GM13976 (cell line): Measurements from ENCODE around the gene FARS2.
A peak's percentile ranks its signal among the peaks of the same experiment; 100 is the strongest.

Experiments used
- DNase-seq: peaks from one replicate; pipeline ENCODE4 v3.0.0; 2012; ENCODE audit warnings: low spot score
- in situ Hi-C: fragments of 300-500 bp; cut with MboI; formaldehyde crosslinking; loops from one replicate; pipeline ENCODE4 v1.12.0; 2022; ENCODE audit warnings: low sequenced_read_pairs, mixed read lengths, inconsistent platforms; ENCODE audit not compliant: unreplicated experiment
- TF ChIP-seq, protein P1 (sequence below): IDR thresholded peaks from 2 replicates; pipeline ENCODE4 v1.5.1; 2012; ENCODE audit warnings: borderline replicate concordance, mild to moderate bottlenecking; ENCODE audit not compliant: insufficient read depth; ENCODE audit errors: extremely low read depth, missing control alignments, control extremely low read depth

The FARS2 gene

DNA sequence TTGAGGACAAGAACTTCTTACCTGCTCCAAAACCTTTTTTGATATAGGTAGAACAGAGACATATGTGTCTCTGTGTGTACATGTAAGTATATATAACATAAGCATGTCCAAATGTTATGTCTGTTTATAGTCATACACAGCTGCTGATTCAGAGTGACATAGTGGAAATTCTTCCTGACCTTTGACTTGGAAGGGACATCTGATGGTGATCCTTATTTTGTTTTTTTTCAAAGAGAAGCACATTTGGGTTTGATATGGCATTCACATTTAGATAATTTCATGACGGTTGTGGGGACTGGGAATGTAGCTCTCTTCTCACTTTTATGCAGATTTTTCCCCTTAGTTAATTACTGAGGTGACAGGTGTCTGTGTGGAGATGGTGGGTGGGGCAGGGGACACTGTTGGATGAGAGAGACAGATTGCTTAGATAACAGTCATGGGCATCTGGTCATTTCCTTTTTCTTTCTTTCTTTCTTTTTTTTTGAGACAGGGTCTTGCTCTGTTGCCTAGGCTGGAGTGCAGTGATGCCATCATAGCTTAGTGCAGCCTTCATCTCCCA, 39.0 kb downstream of the FARS2 start:
- in situ Hi-C loops = no loop called here
- no peak for DNase-seq
- TF ChIP-seq, protein P1, sequence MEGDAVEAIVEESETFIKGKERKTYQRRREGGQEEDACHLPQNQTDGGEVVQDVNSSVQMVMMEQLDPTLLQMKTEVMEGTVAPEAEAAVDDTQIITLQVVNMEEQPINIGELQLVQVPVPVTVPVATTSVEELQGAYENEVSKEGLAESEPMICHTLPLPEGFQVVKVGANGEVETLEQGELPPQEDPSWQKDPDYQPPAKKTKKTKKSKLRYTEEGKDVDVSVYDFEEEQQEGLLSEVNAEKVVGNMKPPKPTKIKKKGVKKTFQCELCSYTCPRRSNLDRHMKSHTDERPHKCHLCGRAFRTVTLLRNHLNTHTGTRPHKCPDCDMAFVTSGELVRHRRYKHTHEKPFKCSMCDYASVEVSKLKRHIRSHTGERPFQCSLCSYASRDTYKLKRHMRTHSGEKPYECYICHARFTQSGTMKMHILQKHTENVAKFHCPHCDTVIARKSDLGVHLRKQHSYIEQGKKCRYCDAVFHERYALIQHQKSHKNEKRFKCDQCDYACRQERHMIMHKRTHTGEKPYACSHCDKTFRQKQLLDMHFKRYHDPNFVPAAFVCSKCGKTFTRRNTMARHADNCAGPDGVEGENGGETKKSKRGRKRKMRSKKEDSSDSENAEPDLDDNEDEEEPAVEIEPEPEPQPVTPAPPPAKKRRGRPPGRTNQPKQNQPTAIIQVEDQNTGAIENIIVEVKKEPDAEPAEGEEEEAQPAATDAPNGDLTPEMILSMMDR = no peak

DNA sequence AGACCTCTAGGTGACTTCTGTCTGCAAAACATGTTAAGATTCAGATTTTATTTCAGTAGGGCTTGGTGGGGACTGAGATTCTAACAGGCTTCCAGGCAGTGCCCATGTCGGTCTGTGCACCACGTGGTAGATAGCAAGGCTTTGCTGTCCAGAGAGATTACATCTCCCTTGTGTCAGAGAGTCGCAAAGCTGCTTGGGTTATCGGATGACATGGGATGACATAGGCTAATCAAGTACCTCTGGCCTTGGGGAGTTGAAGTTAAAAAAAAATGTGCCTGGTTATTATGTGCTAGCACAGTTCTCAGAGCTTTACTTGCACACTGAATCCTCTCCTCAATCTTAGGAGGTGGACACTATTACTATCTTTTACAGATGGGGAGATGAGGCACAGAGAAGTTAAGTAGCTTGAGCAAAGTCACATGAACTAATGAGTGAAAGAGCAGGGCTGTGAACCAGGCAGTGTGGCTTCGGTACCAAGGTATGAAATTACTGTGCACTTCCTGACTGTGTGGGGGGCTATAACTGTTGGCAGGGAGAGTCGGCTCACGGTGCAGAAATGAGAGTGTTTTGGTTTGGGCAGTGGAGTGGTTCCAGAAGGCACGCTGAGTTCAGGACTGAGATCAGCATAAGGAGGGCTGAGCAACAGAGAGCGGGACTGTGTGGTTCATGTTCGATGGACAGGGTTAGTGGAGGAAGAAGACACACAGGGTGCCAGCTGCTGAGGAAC, 41.1 kb downstream of the FARS2 start:
- in situ Hi-C loops = no loop called here
- TF ChIP-seq, protein P1 = no peak
- peak; percentile 34 for DNase-seq

DNA sequence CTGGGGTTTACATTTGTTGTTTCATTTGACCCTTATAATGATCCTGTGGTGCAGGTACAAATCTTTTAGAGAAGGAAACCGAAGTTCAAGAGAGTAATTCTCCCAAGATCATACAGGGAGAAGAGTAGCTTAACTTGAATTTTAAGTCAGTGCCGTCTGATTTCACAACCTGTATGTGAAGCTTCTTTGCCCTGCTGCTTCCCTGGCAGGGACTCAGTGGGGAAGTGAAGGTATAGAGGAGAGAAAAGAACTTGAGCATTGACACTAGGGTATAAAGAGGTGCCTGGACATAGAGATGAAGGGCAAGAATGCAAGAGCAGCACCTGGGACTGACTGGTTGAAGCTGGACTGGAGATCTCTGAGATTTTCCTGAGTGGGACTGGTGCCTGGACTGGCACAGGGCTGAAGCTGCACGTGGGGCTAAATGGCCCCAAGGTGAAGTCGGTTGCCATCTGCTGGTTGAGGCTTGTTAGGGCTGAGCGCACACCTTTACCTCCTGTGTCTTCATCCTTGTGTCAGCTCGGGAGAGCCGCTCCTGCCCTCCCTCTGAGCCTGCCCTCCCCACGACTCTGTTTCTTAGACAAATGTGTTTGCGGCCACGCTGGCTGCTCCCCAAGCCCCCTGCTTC, 41.8 kb downstream of the FARS2 start:
- TF ChIP-seq, protein P1 = peak; percentile 85
- peak; percentile 60 for DNase-seq
- in situ Hi-C loops = no loop called here

DNA sequence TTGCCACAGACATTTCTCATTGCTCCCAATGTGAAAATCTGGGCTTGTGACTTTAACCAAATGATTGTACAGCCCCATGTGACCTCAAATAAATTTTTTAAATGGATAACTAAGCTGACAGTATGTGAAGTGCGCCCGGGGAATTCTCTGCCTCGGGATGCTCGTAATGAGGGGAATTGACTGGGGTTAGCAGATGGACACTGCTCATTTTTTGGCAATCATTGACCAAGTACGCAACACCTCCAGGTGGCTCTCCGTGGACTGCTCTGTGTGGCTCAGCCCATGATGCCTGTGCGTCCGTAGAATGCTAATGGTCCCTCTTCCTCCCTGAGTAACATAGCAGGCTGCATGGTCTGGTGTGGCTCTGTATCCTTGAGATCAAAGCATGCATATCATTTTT, 42.4 kb downstream of the FARS2 start:
- DNase-seq = no peak
- TF ChIP-seq, protein P1 = no peak
- in situ Hi-C loops = no loop called here

DNA sequence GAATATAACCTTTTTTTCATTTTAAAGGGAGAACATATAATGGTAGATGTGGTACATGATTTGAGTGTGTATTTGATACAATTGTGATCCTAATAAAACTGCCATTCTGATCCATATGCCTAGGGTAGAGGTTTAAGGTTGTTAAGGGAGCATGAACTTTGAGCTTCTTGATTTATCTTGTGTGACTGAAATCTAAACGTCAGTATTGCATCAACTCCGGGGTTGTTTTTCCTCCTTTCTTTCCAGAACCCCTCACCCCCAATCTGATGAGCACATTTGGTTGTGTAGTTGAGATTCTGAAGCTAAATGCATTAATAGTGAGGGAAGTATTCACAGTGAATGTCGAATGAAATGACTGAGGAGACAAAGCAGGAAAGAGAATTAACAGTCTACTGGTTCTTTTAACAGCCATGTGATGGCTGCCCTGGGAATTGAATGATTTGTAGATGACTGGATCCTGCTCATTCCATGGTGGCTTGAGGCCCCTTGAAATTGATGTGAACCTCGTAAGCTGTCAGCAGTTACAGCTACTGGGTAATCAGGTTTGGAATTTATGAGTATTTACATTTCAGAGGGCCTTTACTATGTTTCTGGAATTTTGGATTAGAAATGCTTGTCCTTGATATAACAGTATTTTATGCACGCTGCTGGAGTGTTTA, 44.8 kb downstream of the FARS2 start:
- in situ Hi-C loops = no loop called here
- no peak for DNase-seq
- TF ChIP-seq, protein P1 = no peak

DNA sequence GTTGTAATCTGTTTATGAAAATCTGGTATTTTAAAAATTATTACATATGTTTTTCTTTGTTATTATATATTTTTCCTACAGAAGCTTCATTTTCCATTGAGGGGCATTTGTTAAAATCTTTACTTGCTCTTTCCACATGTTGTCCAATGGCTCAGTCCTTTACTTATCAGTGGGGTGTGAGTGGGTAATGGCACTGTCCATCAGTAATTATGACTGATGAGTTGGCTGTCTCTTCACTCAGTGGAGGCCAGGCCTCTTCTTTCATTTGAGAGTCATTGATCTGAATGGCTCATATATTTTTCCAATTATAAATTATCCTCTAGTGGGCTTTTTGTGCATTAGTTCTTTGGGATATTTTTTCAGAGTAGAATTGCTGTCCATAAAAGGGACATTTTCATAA, 45.7 kb downstream of the FARS2 start:
- in situ Hi-C loops = no loop called here
- no peak for DNase-seq
- TF ChIP-seq, protein P1 = no peak
